ENCODE data around the gene CCDC69.

DNA sequence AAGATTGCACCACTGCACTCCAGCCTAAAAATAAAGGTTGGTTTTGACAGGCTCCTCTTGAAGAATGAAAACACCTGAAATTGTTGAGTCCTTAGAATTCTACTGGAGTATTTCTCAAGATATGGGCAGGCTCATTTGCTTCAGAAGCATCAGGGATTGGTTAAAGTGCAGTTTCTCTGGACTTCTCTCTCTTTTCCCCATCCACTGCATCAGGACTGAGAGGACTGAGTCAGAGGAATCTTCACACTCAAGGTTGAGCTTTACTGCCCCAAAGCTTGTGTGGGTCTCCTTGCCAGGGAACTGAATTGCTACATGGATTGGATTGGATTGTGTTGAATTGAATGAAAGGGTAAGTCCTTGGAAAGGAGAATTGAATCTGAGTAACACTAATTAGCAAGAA, 7.5 kb upstream of the CCDC69 start:
- TF ChIP-seq, protein P1, sequence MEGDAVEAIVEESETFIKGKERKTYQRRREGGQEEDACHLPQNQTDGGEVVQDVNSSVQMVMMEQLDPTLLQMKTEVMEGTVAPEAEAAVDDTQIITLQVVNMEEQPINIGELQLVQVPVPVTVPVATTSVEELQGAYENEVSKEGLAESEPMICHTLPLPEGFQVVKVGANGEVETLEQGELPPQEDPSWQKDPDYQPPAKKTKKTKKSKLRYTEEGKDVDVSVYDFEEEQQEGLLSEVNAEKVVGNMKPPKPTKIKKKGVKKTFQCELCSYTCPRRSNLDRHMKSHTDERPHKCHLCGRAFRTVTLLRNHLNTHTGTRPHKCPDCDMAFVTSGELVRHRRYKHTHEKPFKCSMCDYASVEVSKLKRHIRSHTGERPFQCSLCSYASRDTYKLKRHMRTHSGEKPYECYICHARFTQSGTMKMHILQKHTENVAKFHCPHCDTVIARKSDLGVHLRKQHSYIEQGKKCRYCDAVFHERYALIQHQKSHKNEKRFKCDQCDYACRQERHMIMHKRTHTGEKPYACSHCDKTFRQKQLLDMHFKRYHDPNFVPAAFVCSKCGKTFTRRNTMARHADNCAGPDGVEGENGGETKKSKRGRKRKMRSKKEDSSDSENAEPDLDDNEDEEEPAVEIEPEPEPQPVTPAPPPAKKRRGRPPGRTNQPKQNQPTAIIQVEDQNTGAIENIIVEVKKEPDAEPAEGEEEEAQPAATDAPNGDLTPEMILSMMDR (IDR thresholded peaks at IDR 0.05 in 2 of 3, conservative IDR thresholded peaks at IDR 0.05 in 1 of 3; ENCODE audit: control insufficient read depth in 2 of 3, extremely low read depth in 1 of 3, insufficient read depth in 1 of 3, low read depth in 3 of 3, low read length in 3 of 3) = no peak
- TF ChIP-seq POLR2AphosphoS5 (IDR thresholded peaks at IDR 0.05; ENCODE audit: low read length) = no peak

Data from GM12878 (cell line).